IPS DF 6.9 (cell line): ENCODE data around the gene NPFF.
"Not testable (repeated sequence)": the region's sequence is repeated elsewhere in the genome, so short reads cannot be mapped to it uniquely, and the experiment has no call there.

Source experiments
- DNase-seq: peaks from one replicate; pipeline ENCODE4 v3.0.0-alpha.2; 2013; ENCODE audit warnings: low read depth, low spot score
- H3K27ac ChIP-seq: one replicate; pipeline ENCODE4 v1.5.1; 2013; ENCODE audit warnings: low read length, control low read depth
- H3K27me3 ChIP-seq: 2 replicates; pipeline ENCODE4 v1.6.1; 2013; ENCODE audit warnings: mild to moderate bottlenecking, low read length; ENCODE audit not compliant: control insufficient read depth, insufficient read depth
- H3K36me3 ChIP-seq: 2 replicates; pipeline ENCODE4 v1.6.1; 2013; ENCODE audit warnings: low read length; ENCODE audit not compliant: control insufficient read depth, insufficient read depth
- H3K4me1 ChIP-seq: 2 replicates; pipeline ENCODE4 v1.6.1; 2013; ENCODE audit warnings: low read length; ENCODE audit not compliant: control insufficient read depth, insufficient read depth
- H3K4me3 ChIP-seq: 2 replicates; pipeline ENCODE4 v1.5.1; 2013; ENCODE audit warnings: mild to moderate bottlenecking, low read length
- H3K9me3 ChIP-seq: 2 replicates; pipeline ENCODE4 v1.6.1; 2013; ENCODE audit warnings: low read length, inconsistent platforms; ENCODE audit not compliant: control insufficient read depth, insufficient read depth
- WGBS: extraction: QIAGEN DNeasy Blood & Tissue Kit; methylation state at CpG from one replicate; pipeline ENCODE4 v1.1.7; 2013; ENCODE audit warnings: mixed read lengths, missing lambda C conversion rate; ENCODE audit not compliant: insufficient read length, insufficient coverage; 5-methylcytosine and 5-hydroxymethylcytosine counted together

Gene NPFF

DNA sequence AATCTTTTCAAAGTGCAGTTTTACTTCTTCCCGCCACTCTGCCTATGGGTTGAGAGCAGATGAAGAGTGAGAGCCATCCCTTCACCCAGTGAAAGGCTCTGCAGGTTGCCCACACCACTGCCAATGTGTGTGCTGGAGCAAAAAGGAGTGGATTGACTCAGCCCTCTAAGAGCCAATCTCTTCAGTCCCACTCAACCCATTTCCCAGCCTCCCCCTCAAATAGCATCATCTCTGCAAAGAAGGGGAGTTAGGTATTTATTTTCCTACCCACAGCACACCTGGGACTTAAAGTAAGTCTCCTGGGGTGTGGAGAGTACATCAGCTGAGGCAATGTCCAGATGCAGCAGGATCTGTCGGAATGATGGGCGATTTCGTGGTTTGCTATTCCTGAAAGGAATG is 23.3 kb downstream of the NPFF start:
- Histone ChIP-seq H3K36me3 (peaks cover 20% of the 10 kb centered on the region; the same call in 1 of the 2 replicates), H3K4me3 (no peak overlapping the region), H3K27ac (no peak overlapping the region), H3K4me1 (no peaks in the 10 kb centered on the region), H3K9me3 (no peaks in the 10 kb centered on the region), H3K27me3 (no peaks in the 10 kb centered on the region)
- no peak for DNase-seq
- WGBS: 100% methylated on average over 1 of the region's 4 CpGs

- DNase-seq: no peak
- no CpG with 5 or more reads among the region's 9 CpGs for WGBS
- peaks cover 23% of the 10 kb centered on the region; the same call in 1 of the 2 replicates for H3K36me3 ChIP-seq
Observed at GRCh38 chr12:53483225-53483978, 23.9 kb downstream of the NPFF start.

DNA sequence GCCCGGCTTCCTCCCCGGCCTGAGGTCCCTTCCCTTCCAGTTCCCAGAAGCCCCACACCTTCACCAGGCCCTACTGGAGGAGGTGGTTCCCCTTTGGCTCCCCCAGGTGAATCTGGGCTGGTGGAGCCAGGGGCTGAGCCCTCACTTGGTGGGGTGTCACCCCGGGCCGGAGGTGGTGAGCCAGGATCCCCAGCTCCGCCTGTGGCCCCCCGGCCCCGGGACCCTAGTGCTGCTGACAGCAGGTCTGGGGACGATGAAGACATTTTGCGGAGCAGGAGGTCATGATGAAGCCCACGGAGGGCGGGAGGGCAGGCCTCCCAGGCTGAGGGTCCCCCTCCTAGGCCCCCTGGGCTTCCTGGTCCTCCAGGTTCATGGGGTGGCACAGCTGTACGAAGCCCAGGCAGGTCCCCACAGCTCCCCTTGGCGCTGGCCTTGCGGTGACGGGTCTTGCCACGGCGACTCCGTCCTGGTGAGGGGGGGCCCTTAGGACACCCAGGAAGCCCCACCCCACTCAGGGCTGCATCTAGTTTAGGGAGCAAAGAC is 24.6 kb downstream of the NPFF start:
- Histone ChIP-seq H3K4me3 (no peak overlapping the region), H3K27me3 (no peaks in the 10 kb centered on the region), H3K9me3 (no peaks in the 10 kb centered on the region), H3K4me1 (no peaks in the 10 kb centered on the region), H3K27ac (no peak overlapping the region), H3K36me3 (peaks cover 26% of the 10 kb centered on the region; the same call in 1 of the 2 replicates)
- DNase-seq: no peak
- WGBS: no CpG with 5 or more reads among the region's 18 CpGs

More at GRCh38 chr12:53483225-53483978, 23.9 kb downstream of the NPFF start:
- H3K27me3 ChIP-seq: no peaks in the 10 kb centered on the region
- H3K9me3 ChIP-seq: no peaks in the 10 kb centered on the region
- no peaks in the 10 kb centered on the region for H3K4me1 ChIP-seq
- H3K27ac ChIP-seq: no peak overlapping the region
- no peak overlapping the region for H3K4me3 ChIP-seq

DNA sequence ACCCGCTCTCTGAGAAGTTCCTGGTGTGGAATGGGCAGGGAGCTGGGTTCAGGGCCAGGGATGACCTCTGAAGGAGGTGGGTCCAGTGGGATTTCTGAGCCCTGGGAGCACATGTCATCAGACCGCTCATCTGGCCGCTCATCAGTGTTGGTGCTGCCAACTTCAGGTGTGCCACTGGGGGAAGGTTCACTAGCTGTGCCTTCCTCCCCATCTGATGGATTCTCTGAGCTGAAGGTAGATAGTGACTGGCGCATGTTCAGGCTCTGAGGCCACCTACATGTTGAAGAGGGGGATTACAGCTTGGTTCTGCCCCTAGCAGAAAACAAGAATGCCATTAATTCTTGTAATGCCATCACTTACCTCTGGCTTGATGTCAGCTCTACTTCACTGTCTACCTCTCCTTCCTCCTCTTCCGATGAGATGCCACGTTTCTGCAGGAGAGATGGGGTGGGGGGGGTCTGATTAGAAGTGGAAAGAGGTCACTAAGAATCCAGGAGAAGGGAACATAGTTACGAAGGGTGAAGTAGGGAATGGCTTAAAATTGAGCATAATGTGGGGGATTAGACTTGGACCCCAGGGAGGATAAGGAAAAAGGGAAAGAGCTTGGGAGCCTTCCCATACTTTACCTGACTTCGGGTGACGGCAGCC is 25.2 kb downstream of the NPFF start:
- no peaks in the 10 kb centered on the region for H3K4me1 ChIP-seq
- no peak overlapping the region for H3K27ac ChIP-seq
- no CpG with 5 or more reads among the region's 9 CpGs for WGBS

DNA sequence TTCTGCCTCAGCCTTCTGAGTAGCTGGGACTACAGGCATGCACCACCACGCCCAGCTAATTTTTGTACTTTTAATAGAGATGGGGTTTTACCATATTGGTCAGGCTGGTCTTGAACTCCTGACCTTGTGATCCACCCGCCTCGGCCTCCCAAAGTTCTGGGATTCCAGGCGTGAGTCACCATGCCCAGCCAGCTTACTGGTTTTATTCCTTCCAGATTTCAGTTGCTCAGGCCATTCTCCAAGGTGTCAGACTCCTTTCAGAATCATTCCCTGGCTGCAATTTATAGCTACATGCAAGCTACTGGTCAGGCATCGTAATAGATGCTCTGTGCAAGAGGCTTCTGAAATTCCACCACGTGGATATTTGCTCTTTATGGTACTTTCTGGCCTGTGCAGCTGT is 25.8 kb downstream of the NPFF start:
- not testable (repeated sequence) for H3K9me3 ChIP-seq, H3K4me3 ChIP-seq, H3K27me3 ChIP-seq, H3K27ac ChIP-seq, DNase-seq, H3K4me1 ChIP-seq
- no CpG with 5 or more reads among the region's 6 CpGs for WGBS
- H3K36me3 ChIP-seq: peaks cover 29% of the 10 kb centered on the region; the same call in 1 of the 2 replicates

More for the DNA sequence above, 25.2 kb downstream of the NPFF start:
- no peak overlapping the region for H3K4me3 ChIP-seq
- H3K27me3 ChIP-seq: no peaks in the 10 kb centered on the region
- DNase-seq: no peak
- H3K36me3 ChIP-seq: peaks cover 26% of the 10 kb centered on the region; the same call in 1 of the 2 replicates
- H3K9me3 ChIP-seq: no peaks in the 10 kb centered on the region

DNA sequence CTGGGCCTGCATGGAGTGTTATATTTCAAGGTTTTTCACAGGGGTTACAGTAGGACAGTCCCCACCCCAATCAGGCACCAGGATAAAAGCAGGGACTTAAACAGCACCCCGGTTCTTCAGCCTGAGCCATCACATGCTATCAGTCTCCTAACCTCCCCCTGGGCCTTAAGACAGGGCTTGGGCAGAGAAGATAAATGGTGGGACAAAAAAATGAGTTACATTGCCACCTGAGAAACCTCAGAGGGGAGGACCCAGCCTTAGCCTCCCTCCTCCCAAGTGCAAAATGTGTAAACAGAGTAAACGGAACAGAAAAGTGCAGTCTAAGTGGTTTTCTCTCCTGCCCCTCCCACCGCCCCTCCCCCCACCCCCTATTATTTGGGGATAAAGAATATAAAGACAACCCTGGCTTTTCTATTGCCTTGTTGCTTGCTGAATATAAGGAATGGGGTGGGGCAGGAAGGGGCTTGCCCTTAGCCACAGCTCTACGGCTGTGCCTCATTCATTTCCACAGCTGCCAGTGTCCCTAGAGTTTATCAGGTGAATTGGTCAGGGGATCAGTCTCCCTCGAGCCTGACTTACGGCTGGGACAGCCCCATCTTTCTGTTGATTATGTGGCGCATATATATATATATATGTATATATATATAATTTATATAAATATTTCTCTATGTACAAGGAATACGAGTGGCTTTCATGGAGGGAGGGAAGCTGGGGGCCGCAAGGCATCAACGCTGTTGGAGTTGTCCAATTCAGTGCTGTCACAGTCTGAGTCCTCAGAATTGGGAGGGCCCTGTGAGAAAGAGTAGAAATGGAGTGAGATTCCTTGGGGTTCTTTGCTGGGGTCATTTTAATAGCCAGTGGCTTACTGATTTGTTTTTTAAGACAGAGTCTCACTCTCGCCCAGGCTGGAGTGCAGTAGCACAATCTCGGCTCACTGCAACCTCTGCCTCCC is 26.5 kb downstream of the NPFF start:
- H3K9me3 ChIP-seq: no peaks in the 10 kb centered on the region
- H3K4me1 ChIP-seq: no peaks in the 10 kb centered on the region
- WGBS: no CpG with 5 or more reads among the region's 12 CpGs

DNA sequence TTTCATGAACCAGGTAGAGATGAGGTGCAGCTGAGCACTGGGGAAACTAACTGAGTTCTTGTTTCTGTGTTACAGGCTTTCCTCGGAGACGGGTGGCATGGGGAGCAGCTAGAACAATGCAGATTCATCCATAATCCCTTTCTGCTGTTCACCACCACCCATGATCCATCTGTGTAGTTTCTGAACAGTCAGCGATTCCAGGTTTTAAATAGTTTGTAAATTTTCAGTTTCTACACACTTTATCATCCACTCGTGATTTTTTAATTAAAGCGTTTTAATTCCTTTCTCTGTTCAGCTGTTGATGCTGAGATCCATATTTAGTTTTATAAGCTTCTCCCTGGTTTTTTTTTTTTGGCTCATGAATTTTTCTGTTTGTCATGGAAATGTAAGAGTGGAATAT is 28.0 kb downstream of the NPFF start:
- H3K36me3 ChIP-seq: peaks cover 44% of the 10 kb centered on the region; the same call in 1 of the 2 replicates
- H3K27ac ChIP-seq: no peak overlapping the region
- no CpG with 5 or more reads among the region's 5 CpGs for WGBS
- H3K4me1 ChIP-seq: no peaks in the 10 kb centered on the region
- DNase-seq: no peak
- H3K9me3 ChIP-seq: no peaks in the 10 kb centered on the region
- H3K27me3 ChIP-seq: no peaks in the 10 kb centered on the region
- no peak overlapping the region for H3K4me3 ChIP-seq

More for the DNA sequence above, 26.5 kb downstream of the NPFF start:
- Histone ChIP-seq H3K36me3 (peaks cover 34% of the 10 kb centered on the region; the same call in 1 of the 2 replicates), H3K4me3 (no peak overlapping the region), H3K27ac (no peak overlapping the region), H3K27me3 (no peaks in the 10 kb centered on the region)
- no peak for DNase-seq

DNA sequence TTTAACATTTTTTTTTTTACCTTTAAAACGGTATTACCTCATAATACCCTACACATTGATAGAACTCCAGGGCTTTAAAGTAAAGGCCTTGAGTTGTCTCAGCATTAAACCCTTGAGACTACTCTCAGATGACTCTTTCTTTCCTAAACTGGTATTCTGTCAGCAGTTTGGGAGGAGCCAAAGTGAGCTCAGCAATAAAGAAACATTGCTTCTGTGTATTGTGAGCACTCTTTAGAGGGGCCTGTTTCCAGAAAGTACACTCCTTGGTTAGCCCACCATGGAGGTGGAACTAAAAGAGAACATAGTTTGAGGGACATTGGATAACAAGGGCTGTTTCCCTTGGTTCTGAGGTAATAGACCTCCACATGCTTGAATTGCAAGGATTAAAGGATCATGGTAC is 28.4 kb downstream of the NPFF start:
- no peaks in the 10 kb centered on the region for H3K27me3 ChIP-seq
- WGBS: 100% methylated on average over 1 of the region's 1 CpG
- H3K9me3 ChIP-seq: no peaks in the 10 kb centered on the region
- no peaks in the 10 kb centered on the region for H3K4me1 ChIP-seq
- peaks cover 45% of the 10 kb centered on the region; the same call in 1 of the 2 replicates for H3K36me3 ChIP-seq
- no peak overlapping the region for H3K27ac ChIP-seq
- DNase-seq: no peak
- no peak overlapping the region for H3K4me3 ChIP-seq

- Histone ChIP-seq H3K9me3 (no peaks in the 10 kb centered on the region), H3K36me3 (peaks cover 36% of the 10 kb centered on the region; the same call in 1 of the 2 replicates), H3K4me1 (no peaks in the 10 kb centered on the region), H3K27me3 (no peaks in the 10 kb centered on the region), H3K4me3 (no peak overlapping the region), H3K27ac (no peak overlapping the region)
- no CpG with 5 or more reads among the region's 2 CpGs for WGBS
- DNase-seq: no peak
Observed at GRCh38 chr12:53476769-53477209, 30.5 kb downstream of the NPFF start.

GRCh38 chr12:53474819-53475218 is 32.5 kb downstream of the NPFF start:
- Histone ChIP-seq H3K4me3 (no peak overlapping the region), H3K4me1 (no peaks in the 10 kb centered on the region), H3K27me3 (no peaks in the 10 kb centered on the region), H3K27ac (no peak overlapping the region), H3K36me3 (peaks cover 41% of the 10 kb centered on the region), H3K9me3 (no peaks in the 10 kb centered on the region)
- DNase-seq: no peak
- 100% methylated on average over 2 of the region's 13 CpGs for WGBS
